ENCODE data around the gene LGALS7. TPM values are rescaled to one million over a fixed set of nuclear protein-coding genes. Genes with fewer than 3 reads are reported as not detected.

LGALS7 gene
- total RNA-seq, 1 experiment from 2014 or later: not detected

GRCh38 chr19:38723990-38724854 is 49.1 kb downstream of the LGALS7 start:
- in situ Hi-C loops (cut with HindIII; ENCODE audit: low pct_unique_long_range_greater_than_20kb, low sequenced_read_pairs): no loop called here
- no peak for DNase-seq (ENCODE audit: low read depth, low spot score)

GRCh38 chr19:38723606-38723965 is 49.7 kb downstream of the LGALS7 start:
- in situ Hi-C loops (cut with HindIII; ENCODE audit: low pct_unique_long_range_greater_than_20kb, low sequenced_read_pairs): no loop called here
- no peak for DNase-seq (ENCODE audit: low read depth, low spot score)

GRCh38 chr19:38722947-38723605 is 50.2 kb downstream of the LGALS7 start:
- no peak for DNase-seq (ENCODE audit: low read depth, low spot score)
- in situ Hi-C loops (cut with HindIII; ENCODE audit: low pct_unique_long_range_greater_than_20kb, low sequenced_read_pairs): no loop called here

GRCh38 chr19:38721979-38722773 is 51.1 kb downstream of the LGALS7 start:
- in situ Hi-C loops (cut with HindIII; ENCODE audit: low pct_unique_long_range_greater_than_20kb, low sequenced_read_pairs): no loop called here
- peak; percentile 98 for DNase-seq (ENCODE audit: low read depth, low spot score)

- in situ Hi-C loops (cut with HindIII; ENCODE audit: low pct_unique_long_range_greater_than_20kb, low sequenced_read_pairs): no loop called here
- DNase-seq (ENCODE audit: low read depth, low spot score): no peak
These were observed 51.8 kb downstream of the LGALS7 start for GRCh38 chr19:38721496-38721895.

Small RNAs within 50 kb of the gene (small RNA-seq; reads per million reads assigned to genes)
- gene RNU6-140P: 0 to 0.10 reads per million in 2 experiments

Other genes with a start within 250 kb of the LGALS7 start
- 0.29 TPM in 1 of 2 replicates, not detected in the other for gene MAP4K1, start 155.6 kb downstream of the LGALS7 start, total RNA-seq (2014; rRNA removed; shearing (Covaris generic))
- 257 and 294 TPM in 2 replicates for gene EIF3K, start 154.3 kb downstream of the LGALS7 start, total RNA-seq (2014; rRNA removed; shearing (Covaris generic))
- gene ACTN4, start 125.9 kb downstream of the LGALS7 start, total RNA-seq (2014; rRNA removed; shearing (Covaris generic)): 69.8 and 108 TPM in 2 replicates
- gene CAPN12, start 29.0 kb downstream of the LGALS7 start, total RNA-seq (2014; rRNA removed; shearing (Covaris generic)): not detected in 2 replicates
- gene LGALS7B, start 15.7 kb upstream of the LGALS7 start, total RNA-seq (2014; rRNA removed; shearing (Covaris generic)): not detected in 2 replicates
- not detected in 2 replicates for gene LGALS4, start 39.4 kb upstream of the LGALS7 start, total RNA-seq (2014; rRNA removed; shearing (Covaris generic))
- 36.2 and 46.3 TPM in 2 replicates for gene ECH1, start 58.3 kb upstream of the LGALS7 start, total RNA-seq (2014; rRNA removed; shearing (Covaris generic))
- 225 and 255 TPM in 2 replicates for gene HNRNPL, start 76.5 kb upstream of the LGALS7 start, total RNA-seq (2014; rRNA removed; shearing (Covaris generic))
- 0.87 and 1.2 TPM in 2 replicates for gene RINL, start 104.8 kb upstream of the LGALS7 start, total RNA-seq (2014; rRNA removed; shearing (Covaris generic))
- gene SIRT2, start 126.1 kb upstream of the LGALS7 start, total RNA-seq (2014; rRNA removed; shearing (Covaris generic)): 37.9 and 39.5 TPM in 2 replicates
- 16.8 and 17.9 TPM in 2 replicates for gene NFKBIB, start 126.5 kb upstream of the LGALS7 start, total RNA-seq (2014; rRNA removed; shearing (Covaris generic))
- gene CCER2, start 138.7 kb upstream of the LGALS7 start, total RNA-seq (2014; rRNA removed; shearing (Covaris generic)): not detected in 2 replicates
- 19.0 and 22.7 TPM in 2 replicates for gene SARS2, start 157.2 kb upstream of the LGALS7 start, total RNA-seq (2014; rRNA removed; shearing (Covaris generic))
- gene MRPS12, start 157.4 kb upstream of the LGALS7 start, total RNA-seq (2014; rRNA removed; shearing (Covaris generic)): 73.1 and 83.7 TPM in 2 replicates
- gene FBXO17, start 202.2 kb upstream of the LGALS7 start, total RNA-seq (2014; rRNA removed; shearing (Covaris generic)): 29.0 and 30.3 TPM in 2 replicates

Measured in SK-MEL-5 (cell line).